Neural cell (in vitro differentiated cells): ENCODE data around the gene NRXN2. TPM values are rescaled to one million over a fixed set of nuclear protein-coding genes. Genes with fewer than 3 reads are reported as not detected.
A peak's percentile ranks its signal among the peaks of the same experiment; 100 is the strongest.

Experiments used
- H2AFZ ChIP-seq: fragments of 200-600, 300-800 bp; sonication (generic), shearing (Covaris generic); 2 replicates; pipeline ENCODE4 v1.6.0; 2014; ENCODE audit warnings: low read depth, mild to moderate bottlenecking, antibody characterized with exemption, low read length, moderate library complexity
- H3F3A ChIP-seq: fragments of 200-600 bp; shearing (Covaris generic); 2 replicates; pipeline ENCODE4 v1.6.1; 2016; ENCODE audit warnings: mild to moderate bottlenecking, moderate library complexity, mixed read lengths, antibody characterized with exemption, low read length; ENCODE audit not compliant: insufficient read depth, poor library complexity, severe bottlenecking
- H3K27ac ChIP-seq: fragments of 200-600, 300-800 bp; sonication (generic), shearing (Covaris generic); 2 replicates; pipeline ENCODE4 v1.5.1; 2014; ENCODE audit warnings: mild to moderate bottlenecking, low read length, moderate library complexity
- H3K27me3 ChIP-seq: fragments of 300-800, 200-600 bp; sonication (generic), shearing (Covaris generic); 2 replicates; pipeline ENCODE4 v1.6.0; 2014; ENCODE audit warnings: mild to moderate bottlenecking, low read depth, low read length, moderate library complexity; ENCODE audit not compliant: insufficient read depth
- H3K36me3 ChIP-seq: fragments of 300-800, 200-600 bp; sonication (generic), shearing (Covaris generic); 2 replicates; pipeline ENCODE4 v1.5.1; 2014; ENCODE audit warnings: mild to moderate bottlenecking, antibody characterized with exemption, low read length, moderate library complexity; ENCODE audit not compliant: insufficient read depth
- H3K4me2 ChIP-seq: fragments of 300-800, 200-600 bp; sonication (generic), shearing (Covaris generic); 2 replicates; pipeline ENCODE4 v1.6.0; 2014; ENCODE audit warnings: mild to moderate bottlenecking, low read length
- H3K4me3 ChIP-seq: fragments of 300-800, 200-600 bp; sonication (generic), shearing (Covaris generic); 2 replicates; pipeline ENCODE4 v1.5.1; 2014; ENCODE audit warnings: mild to moderate bottlenecking, low read length, moderate library complexity
- H3K79me2 ChIP-seq: fragments of 200-600 bp; shearing (Covaris generic); replicated peaks from 2 replicates; pipeline ENCODE4 v1.6.0; 2014; ENCODE audit warnings: mild to moderate bottlenecking, low read length, moderate library complexity; ENCODE audit not compliant: insufficient read depth
- H3K9ac ChIP-seq: fragments of 300-800, 200-600 bp; sonication (generic), shearing (Covaris generic); 2 replicates; pipeline ENCODE4 v1.6.1; 2016; ENCODE audit warnings: mild to moderate bottlenecking, low read length, mixed read lengths
- H3K9me2 ChIP-seq: fragments of 200-600 bp; shearing (Covaris generic); 2 replicates; pipeline ENCODE4 v1.6.1; 2016; ENCODE audit warnings: mild to moderate bottlenecking, low read length, mixed read lengths; ENCODE audit not compliant: insufficient read depth
- H3K9me3 ChIP-seq: fragments of 200-600, 300-800 bp; sonication (generic), shearing (Covaris generic); 2 replicates; pipeline ENCODE4 v1.6.1; 2016; ENCODE audit warnings: mild to moderate bottlenecking, mixed run types, low read length, moderate library complexity, mixed read lengths
- H4K20me1 ChIP-seq: fragments of 200-600 bp; shearing (Covaris generic); 2 replicates; pipeline ENCODE4 v1.6.1; 2016; ENCODE audit warnings: mild to moderate bottlenecking, mixed run types; ENCODE audit not compliant: insufficient read depth
- CTCF ChIP-seq: fragments of 450-650 bp; IDR thresholded peaks from 2 replicates; pipeline ENCODE4 v1.5.1; 2014; ENCODE audit warnings: antibody characterized with exemption, mild to moderate bottlenecking, moderate library complexity; ENCODE audit not compliant: poor library complexity, severe bottlenecking
- MXI1 ChIP-seq: fragments of 450-650 bp; conservative IDR thresholded peaks from 2 replicates; pipeline ENCODE4 v1.6.1; 2014; ENCODE audit warnings: antibody characterized with exemption, mild to moderate bottlenecking; ENCODE audit not compliant: poor library complexity, severe bottlenecking
- POLR2AphosphoS5 ChIP-seq: IDR thresholded peaks from 2 replicates; pipeline ENCODE4 v1.6.1; 2012
- RAD21 ChIP-seq: fragments of 450-650 bp; conservative IDR thresholded peaks from 2 replicates; pipeline ENCODE4 v1.6.1; 2014; ENCODE audit warnings: antibody characterized with exemption, mild to moderate bottlenecking, moderate library complexity
- REST ChIP-seq: IDR thresholded peaks from 2 replicates; pipeline ENCODE4 v1.6.1; 2012; ENCODE audit warnings: borderline replicate concordance
- SMC3 ChIP-seq: fragments of 450-650 bp; conservative IDR thresholded peaks from 2 replicates; pipeline ENCODE4 v1.6.1; 2014; ENCODE audit warnings: antibody characterized with exemption, mild to moderate bottlenecking, moderate library complexity; ENCODE audit not compliant: poor library complexity
- polyA plus RNA-seq: library from polyadenylated mRNA; depleted of rRNA; stranded (reverse); fragments of >200 nt; gene quantifications from 2 replicates; pipeline ENCODE4 v1.2.3, GENCODE V29; 2014

The NRXN2 gene
- polyA plus RNA-seq, 1 donor from 2014 or later, result 68.0 TPM

GRCh38 chr11:64760759-64761420 is 37.9 kb upstream of the NRXN2 start:
- no peaks in the 10 kb centered on the region for H3F3A ChIP-seq
- H3K9ac ChIP-seq, result no peak overlapping the region
- H3K9me3 ChIP-seq, result no peaks in the 10 kb centered on the region
- no peaks in the 10 kb centered on the region for H3K36me3 ChIP-seq
- H4K20me1 ChIP-seq, result no peaks in the 10 kb centered on the region
- no peak overlapping the region for H3K4me3 ChIP-seq
- H3K27me3 ChIP-seq, result no peaks in the 10 kb centered on the region
- H3K9me2 ChIP-seq, result no peaks in the 10 kb centered on the region
- TF ChIP-seq CTCF (no peak), SMC3 (no peak)
- H3K4me2 ChIP-seq, result no peak overlapping the region
- no peak overlapping the region for H2AFZ ChIP-seq
- H3K27ac ChIP-seq, result no peak overlapping the region
- no peaks in the 10 kb centered on the region for H3K79me2 ChIP-seq

GRCh38 chr11:64759722-64760719 is 37.0 kb upstream of the NRXN2 start, which contains the start of gene PYGM:
Gene PYGM, minus strand, starts transcription at chr11:64759974. Its CDS starts 76 bp downstream, at chr11:64759898.
- TF ChIP-seq POLR2AphosphoS5, result no peak
- no peak for TF ChIP-seq REST
- no peak for TF ChIP-seq RAD21
- TF ChIP-seq SMC3, result no peak
- TF ChIP-seq MXI1, result peak; percentile 17
- no peak within 1 kb of the TSS for H3K4me2 ChIP-seq
- H3K27me3 ChIP-seq, result no peaks in the 10 kb centered on the region
- no peaks in the 10 kb centered on the region for H3K9me2 ChIP-seq
- H3K79me2 ChIP-seq, result no peaks in the 10 kb centered on the region
- H2AFZ ChIP-seq, result no peak within 1 kb of the TSS
- no peaks in the 10 kb centered on the region for H4K20me1 ChIP-seq
- no peaks in the 10 kb centered on the region for H3K9me3 ChIP-seq
- no peak within 1 kb of the TSS for H3K4me3 ChIP-seq
- H3F3A ChIP-seq, result no peaks in the 10 kb centered on the region
- no peaks in the 10 kb centered on the region for H3K36me3 ChIP-seq
- H3K27ac ChIP-seq, result no peak within 1 kb of the TSS
- no peak within 1 kb of the TSS for H3K9ac ChIP-seq
